Measurements from ENCODE around the gene THADA.

Gene THADA

GRCh38 chr2:43268066-43268953 lies 327.5 kb downstream of the THADA start:
- H3K4me3 ChIP-seq (ENCODE audit: low read length) = no peak overlapping the region
- no peak for DNase-seq (ENCODE audit: low read depth)
- TF ChIP-seq, protein P1, sequence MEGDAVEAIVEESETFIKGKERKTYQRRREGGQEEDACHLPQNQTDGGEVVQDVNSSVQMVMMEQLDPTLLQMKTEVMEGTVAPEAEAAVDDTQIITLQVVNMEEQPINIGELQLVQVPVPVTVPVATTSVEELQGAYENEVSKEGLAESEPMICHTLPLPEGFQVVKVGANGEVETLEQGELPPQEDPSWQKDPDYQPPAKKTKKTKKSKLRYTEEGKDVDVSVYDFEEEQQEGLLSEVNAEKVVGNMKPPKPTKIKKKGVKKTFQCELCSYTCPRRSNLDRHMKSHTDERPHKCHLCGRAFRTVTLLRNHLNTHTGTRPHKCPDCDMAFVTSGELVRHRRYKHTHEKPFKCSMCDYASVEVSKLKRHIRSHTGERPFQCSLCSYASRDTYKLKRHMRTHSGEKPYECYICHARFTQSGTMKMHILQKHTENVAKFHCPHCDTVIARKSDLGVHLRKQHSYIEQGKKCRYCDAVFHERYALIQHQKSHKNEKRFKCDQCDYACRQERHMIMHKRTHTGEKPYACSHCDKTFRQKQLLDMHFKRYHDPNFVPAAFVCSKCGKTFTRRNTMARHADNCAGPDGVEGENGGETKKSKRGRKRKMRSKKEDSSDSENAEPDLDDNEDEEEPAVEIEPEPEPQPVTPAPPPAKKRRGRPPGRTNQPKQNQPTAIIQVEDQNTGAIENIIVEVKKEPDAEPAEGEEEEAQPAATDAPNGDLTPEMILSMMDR (conservative IDR thresholded peaks at IDR 0.05; ENCODE audit: low read depth, low read length) = no peak

GRCh38 chr2:43267381-43267780 lies 328.5 kb downstream of the THADA start:
- no peak overlapping the region for H3K4me3 ChIP-seq (ENCODE audit: low read length)
- TF ChIP-seq, protein P1 (conservative IDR thresholded peaks at IDR 0.05; ENCODE audit: low read depth, low read length) = no peak
- no peak for DNase-seq (ENCODE audit: low read depth)

DNA sequence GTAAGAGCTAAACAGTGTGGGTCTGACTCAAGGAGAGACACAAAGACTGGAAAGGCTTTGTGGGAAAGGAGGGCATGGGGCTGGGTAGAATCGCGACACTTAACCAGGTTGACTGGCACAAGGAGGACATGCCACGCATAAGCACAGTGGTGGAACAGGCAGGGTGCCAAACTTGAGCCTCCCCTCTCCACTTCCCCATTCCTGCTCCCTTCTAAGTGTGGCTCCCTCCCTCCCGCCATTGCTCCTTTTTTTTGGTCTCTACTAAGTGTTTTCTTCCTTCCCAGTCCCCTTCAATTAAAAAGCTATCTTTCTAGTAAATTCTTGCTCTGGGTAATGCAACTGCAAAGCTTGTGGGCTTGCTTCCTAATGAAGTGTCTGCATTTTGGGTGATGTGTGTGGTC lies 329.1 kb downstream of the THADA start:
- no peak overlapping the region for H3K4me3 ChIP-seq (ENCODE audit: low read length)
- TF ChIP-seq, protein P1 (conservative IDR thresholded peaks at IDR 0.05; ENCODE audit: low read depth, low read length) = no peak
- no peak for DNase-seq (ENCODE audit: low read depth)

- no peak for DNase-seq (ENCODE audit: low read depth)
- TF ChIP-seq, protein P1 (conservative IDR thresholded peaks at IDR 0.05; ENCODE audit: low read depth, low read length) = no peak
Measured at GRCh38 chr2:43265421-43265820, 330.4 kb downstream of the THADA start.

DNA sequence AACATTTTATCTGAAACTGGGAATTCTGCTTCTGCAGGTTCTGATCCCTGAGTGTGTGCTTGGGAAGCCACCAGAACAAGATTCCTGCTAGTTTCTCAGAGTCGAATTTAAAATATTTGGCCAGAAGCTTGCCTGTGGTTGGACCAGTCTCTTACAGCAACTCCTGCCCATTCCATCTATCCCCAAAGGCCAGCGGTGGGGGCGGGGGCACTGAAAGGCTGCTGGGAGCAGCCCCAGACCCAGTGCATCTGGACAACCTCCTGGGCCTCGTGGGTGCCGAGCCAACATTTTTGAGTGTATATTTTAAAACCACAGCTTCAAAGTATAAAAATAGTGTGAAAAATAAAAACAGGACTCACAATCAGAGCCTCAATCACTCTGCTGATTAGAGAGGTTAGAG lies 330.8 kb downstream of the THADA start:
- TF ChIP-seq, protein P1 (conservative IDR thresholded peaks at IDR 0.05; ENCODE audit: low read depth, low read length) = no peak
- H3K4me3 ChIP-seq (ENCODE audit: low read length) = no peak overlapping the region
- DNase-seq (ENCODE audit: low read depth) = no peak

More at GRCh38 chr2:43265421-43265820, 330.4 kb downstream of the THADA start:
- H3K4me3 ChIP-seq (ENCODE audit: low read length) = no peak overlapping the region

- TF ChIP-seq, protein P1 (conservative IDR thresholded peaks at IDR 0.05; ENCODE audit: low read depth, low read length) = no peak
- DNase-seq (ENCODE audit: low read depth) = no peak
- no peak overlapping the region for H3K4me3 ChIP-seq (ENCODE audit: low read length)
Measured at GRCh38 chr2:43262951-43263350, 332.9 kb downstream of the THADA start.

GRCh38 chr2:43262239-43262638 lies 333.6 kb downstream of the THADA start:
- DNase-seq (ENCODE audit: low read depth) = no peak
- TF ChIP-seq, protein P1 (conservative IDR thresholded peaks at IDR 0.05; ENCODE audit: low read depth, low read length) = no peak
- H3K4me3 ChIP-seq (ENCODE audit: low read length) = no peak overlapping the region

Measured in retinal pigment epithelial cell (primary cell).